Measurements from ENCODE around the gene KMT5C. TPM values are rescaled to one million over a fixed set of nuclear protein-coding genes. Genes with fewer than 3 reads are reported as not detected.

Gene KMT5C
- total and polyA plus RNA-seq, 5 donors = 6.3 to 9.8 (median 7.7) TPM

- intact Hi-C loops (cut with DNase I) = no loop called here
Measured at GRCh38 chr19:55358943-55359908, 19.6 kb downstream of the KMT5C start.

GRCh38 chr19:55360902-55361301, 21.2 kb downstream of the KMT5C start:
- WGBS = 90% methylated on average over 16 of the region's 16 CpGs
- no peak overlapping the region for H3K4me3 ChIP-seq (ENCODE audit: low read length)
- DNase-seq (no peak), ATAC-seq (no peak)
- H3K4me1 ChIP-seq (ENCODE audit: control insufficient read depth, insufficient read depth, low read length) = no peaks in the 10 kb centered on the region
- intact Hi-C loops (cut with DNase I) = no loop called here
- no peaks in the 10 kb centered on the region for H3K9me3 ChIP-seq (ENCODE audit: control insufficient read depth, low read length)
- H3K27me3 ChIP-seq (ENCODE audit: control insufficient read depth, insufficient read depth) = no peaks in the 10 kb centered on the region
- no peak overlapping the region for H3K27ac ChIP-seq (ENCODE audit: low read length)

More at GRCh38 chr19:55358943-55359908, 19.6 kb downstream of the KMT5C start:
- Histone ChIP-seq H3K4me1 (ENCODE audit: control insufficient read depth, insufficient read depth, low read length) (no peaks in the 10 kb centered on the region), H3K27ac (ENCODE audit: low read length) (no peak overlapping the region), H3K4me3 (ENCODE audit: low read length) (no peak overlapping the region), H3K9me3 (ENCODE audit: control insufficient read depth, low read length) (no peaks in the 10 kb centered on the region), H3K27me3 (ENCODE audit: control insufficient read depth, insufficient read depth) (no peaks in the 10 kb centered on the region)
- no peak for ATAC-seq
- WGBS = 59% methylated on average over 32 of the region's 32 CpGs
- DNase-seq = no peak

- WGBS = 71% methylated on average over 38 of the region's 38 CpGs
Measured at GRCh38 chr19:55362174-55362989, 22.7 kb downstream of the KMT5C start.

GRCh38 chr19:55362990-55363716, 23.5 kb downstream of the KMT5C start, which contains the start of gene GARIN5B:
GARIN5B (minus strand) TSS chr19:55363260; CDS start chr19:55363066, 194 bp downstream.
- H3K4me1 ChIP-seq (ENCODE audit: control insufficient read depth, insufficient read depth, low read length) = no peaks in the 10 kb centered on the region
- H3K27me3 ChIP-seq (ENCODE audit: control insufficient read depth, insufficient read depth) = no peaks in the 10 kb centered on the region
- DNase-seq = no peak
- intact Hi-C loops (cut with DNase I) = no loop called here
- 78% methylated on average over 27 of the region's 27 CpGs for WGBS
- H3K4me3 ChIP-seq (ENCODE audit: low read length) = no peak within 1 kb of the TSS
- no peaks in the 10 kb centered on the region for H3K9me3 ChIP-seq (ENCODE audit: control insufficient read depth, low read length)
- H3K27ac ChIP-seq (ENCODE audit: low read length) = no peak within 1 kb of the TSS
- ATAC-seq = no peak

More at GRCh38 chr19:55362174-55362989, 22.7 kb downstream of the KMT5C start:
- intact Hi-C loops (cut with DNase I) = no loop called here
- Histone ChIP-seq H3K4me1 (ENCODE audit: control insufficient read depth, insufficient read depth, low read length) (no peaks in the 10 kb centered on the region), H3K9me3 (ENCODE audit: control insufficient read depth, low read length) (no peaks in the 10 kb centered on the region), H3K27ac (ENCODE audit: low read length) (no peak overlapping the region), H3K27me3 (ENCODE audit: control insufficient read depth, insufficient read depth) (no peaks in the 10 kb centered on the region), H3K4me3 (ENCODE audit: low read length) (no peak overlapping the region)
- no peak for DNase-seq
- no peak for ATAC-seq

- H3K27ac ChIP-seq (ENCODE audit: low read length) = no peak overlapping the region
- no peaks in the 10 kb centered on the region for H3K4me1 ChIP-seq (ENCODE audit: control insufficient read depth, insufficient read depth, low read length)
- DNase-seq (no peak), ATAC-seq (no peak)
- intact Hi-C loops (cut with DNase I) = no loop called here
- H3K27me3 ChIP-seq (ENCODE audit: control insufficient read depth, insufficient read depth) = no peaks in the 10 kb centered on the region
- no peak overlapping the region for H3K4me3 ChIP-seq (ENCODE audit: low read length)
- WGBS = 89% methylated on average over 8 of the region's 8 CpGs
- H3K9me3 ChIP-seq (ENCODE audit: control insufficient read depth, low read length) = no peaks in the 10 kb centered on the region
Measured at GRCh38 chr19:55365245-55365644, 25.6 kb downstream of the KMT5C start.

GRCh38 chr19:55365964-55366363, 26.3 kb downstream of the KMT5C start:
- no peaks in the 10 kb centered on the region for H3K27me3 ChIP-seq (ENCODE audit: control insufficient read depth, insufficient read depth)
- ATAC-seq = no peak

GRCh38 chr19:55366790-55367189, 27.1 kb downstream of the KMT5C start:
- no peaks in the 10 kb centered on the region for H3K27me3 ChIP-seq (ENCODE audit: control insufficient read depth, insufficient read depth)

More at GRCh38 chr19:55365964-55366363, 26.3 kb downstream of the KMT5C start:
- Histone ChIP-seq H3K9me3 (ENCODE audit: control insufficient read depth, low read length) (no peaks in the 10 kb centered on the region), H3K4me3 (ENCODE audit: low read length) (no peak overlapping the region), H3K27ac (ENCODE audit: low read length) (no peak overlapping the region), H3K4me1 (ENCODE audit: control insufficient read depth, insufficient read depth, low read length) (no peaks in the 10 kb centered on the region)
- intact Hi-C loops (cut with DNase I) = no loop called here
- DNase-seq = no peak
- 72% methylated on average over 19 of the region's 19 CpGs for WGBS

GRCh38 chr19:55368106-55368505, 28.4 kb downstream of the KMT5C start:
- no peaks in the 10 kb centered on the region for H3K27me3 ChIP-seq (ENCODE audit: control insufficient read depth, insufficient read depth)
- WGBS = 88% methylated on average over 16 of the region's 16 CpGs

More at GRCh38 chr19:55366790-55367189, 27.1 kb downstream of the KMT5C start:
- no peak overlapping the region for H3K27ac ChIP-seq (ENCODE audit: low read length)
- H3K9me3 ChIP-seq (ENCODE audit: control insufficient read depth, low read length) = no peaks in the 10 kb centered on the region
- no peak overlapping the region for H3K4me3 ChIP-seq (ENCODE audit: low read length)
- ATAC-seq (no peak), DNase-seq (no peak)
- 71% methylated on average over 3 of the region's 3 CpGs for WGBS
- no peaks in the 10 kb centered on the region for H3K4me1 ChIP-seq (ENCODE audit: control insufficient read depth, insufficient read depth, low read length)
- intact Hi-C loops (cut with DNase I) = no loop called here

GRCh38 chr19:55368701-55369563, 29.3 kb downstream of the KMT5C start:
- ATAC-seq (peak in 1 of 2 donors; percentile 69), DNase-seq (peak in 2 of 3 donors; percentile 42 to 79)
- peak overlapping the region; percentile 51 for H3K4me3 ChIP-seq (ENCODE audit: low read length)
- no peaks in the 10 kb centered on the region for H3K4me1 ChIP-seq (ENCODE audit: control insufficient read depth, insufficient read depth, low read length)
- H3K27ac ChIP-seq (ENCODE audit: low read length) = no peak overlapping the region
- 12% methylated on average over 54 of the region's 54 CpGs for WGBS
- H3K27me3 ChIP-seq (ENCODE audit: control insufficient read depth, insufficient read depth) = no peaks in the 10 kb centered on the region
- no peaks in the 10 kb centered on the region for H3K9me3 ChIP-seq (ENCODE audit: control insufficient read depth, low read length)
- intact Hi-C loops (cut with DNase I) = no loop called here

More at GRCh38 chr19:55368106-55368505, 28.4 kb downstream of the KMT5C start:
- ATAC-seq (no peak), DNase-seq (no peak)
- H3K27ac ChIP-seq (ENCODE audit: low read length) = no peak overlapping the region
- H3K9me3 ChIP-seq (ENCODE audit: control insufficient read depth, low read length) = no peaks in the 10 kb centered on the region
- no peaks in the 10 kb centered on the region for H3K4me1 ChIP-seq (ENCODE audit: control insufficient read depth, insufficient read depth, low read length)
- H3K4me3 ChIP-seq (ENCODE audit: low read length) = no peak overlapping the region
- intact Hi-C loops (cut with DNase I) = no loop called here

Measured in right cardiac atrium (tissue), 5 donors.